CD1c-positive myeloid dendritic cell (primary cell): ENCODE measurements around the gene CDK1.
"Not testable (repeated sequence)": the region's sequence is repeated elsewhere in the genome, so short reads cannot be mapped to it uniquely, and the experiment has no call there.

Experiments
- DNase-seq: peaks from one replicate; pipeline ENCODE4 v3.0.0-alpha.2; 2016; ENCODE audit errors: extremely low spot score

Gene CDK1

GRCh38 chr10:60816628-60817397 is 38.5 kb downstream of the CDK1 start:
- peak; percentile 75 for DNase-seq

- no peak for DNase-seq
Measured at GRCh38 chr10:60817398-60817805, 39.1 kb downstream of the CDK1 start.

GRCh38 chr10:60818134-60818770 is 40.0 kb downstream of the CDK1 start:
- DNase-seq = no peak

- no peak for DNase-seq
Measured at GRCh38 chr10:60819271-60819670, 41.0 kb downstream of the CDK1 start.

GRCh38 chr10:60820093-60820754 is 41.9 kb downstream of the CDK1 start:
- DNase-seq = no peak

- no peak for DNase-seq
Measured at GRCh38 chr10:60821656-60822055, 43.4 kb downstream of the CDK1 start.

- no peak for DNase-seq
Measured at GRCh38 chr10:60822809-60823208, 44.5 kb downstream of the CDK1 start.

- DNase-seq = no peak
Measured at GRCh38 chr10:60823324-60823723, 45.0 kb downstream of the CDK1 start.

- DNase-seq = no peak
Measured at GRCh38 chr10:60825520-60825919, 47.2 kb downstream of the CDK1 start.

- DNase-seq = peak; percentile 5
Measured at GRCh38 chr10:60827791-60828488, 49.7 kb downstream of the CDK1 start.

- DNase-seq = no peak
Measured at GRCh38 chr10:60828489-60828852, 50.2 kb downstream of the CDK1 start.

- not testable (repeated sequence) for DNase-seq
Measured at GRCh38 chr10:60832136-60832535, 53.9 kb downstream of the CDK1 start.

GRCh38 chr10:60834401-60834800 is 56.1 kb downstream of the CDK1 start:
- DNase-seq = no peak

GRCh38 chr10:60835049-60835448 is 56.8 kb downstream of the CDK1 start:
- DNase-seq = no peak

GRCh38 chr10:60841227-60841626 is 62.9 kb downstream of the CDK1 start:
- not testable (repeated sequence) for DNase-seq

GRCh38 chr10:60842694-60843093 is 64.4 kb downstream of the CDK1 start:
- no peak for DNase-seq
